Effector memory CD4-positive, alpha-beta T cell (primary cell): ENCODE measurements around the gene SLC34A3.
"Not testable (repeated sequence)": the region's sequence is repeated elsewhere in the genome, so short reads cannot be mapped to it uniquely, and the experiment has no call there.

Source experiments
- DNase-seq, 3 donors: peaks; one replicate each; pipeline ENCODE4 v3.0.0-alpha.2; 2020
- H3K27ac ChIP-seq: 2 replicates; pipeline ENCODE4 v1.7.0; 2013; ENCODE audit warnings: mild to moderate bottlenecking, low read length, moderate library complexity; ENCODE audit not compliant: insufficient read depth, poor library complexity, severe bottlenecking
- H3K27me3 ChIP-seq: replicated peaks from 2 replicates; pipeline ENCODE4 v1.7.0; 2013; ENCODE audit warnings: mild to moderate bottlenecking, low read length; ENCODE audit not compliant: insufficient read depth, control insufficient read depth, poor library complexity, severe bottlenecking
- H3K36me3 ChIP-seq: 2 replicates; pipeline ENCODE4 v1.7.0; 2013; ENCODE audit warnings: mild to moderate bottlenecking, low read length, moderate library complexity; ENCODE audit not compliant: control insufficient read depth, insufficient read depth
- H3K4me1 ChIP-seq: 2 replicates; pipeline ENCODE4 v1.7.0; 2013; ENCODE audit warnings: low read length, mild to moderate bottlenecking; ENCODE audit not compliant: control insufficient read depth, insufficient read depth, poor library complexity, severe bottlenecking
- H3K4me3 ChIP-seq: 2 replicates; pipeline ENCODE4 v1.7.0; 2013; ENCODE audit warnings: low read length, low read depth, mild to moderate bottlenecking; ENCODE audit not compliant: insufficient read depth, poor library complexity, severe bottlenecking
- H3K9me3 ChIP-seq: 2 replicates; pipeline ENCODE4 v1.7.0; 2013; ENCODE audit warnings: mild to moderate bottlenecking, low read length, moderate library complexity; ENCODE audit not compliant: control insufficient read depth

The SLC34A3 gene

DNA sequence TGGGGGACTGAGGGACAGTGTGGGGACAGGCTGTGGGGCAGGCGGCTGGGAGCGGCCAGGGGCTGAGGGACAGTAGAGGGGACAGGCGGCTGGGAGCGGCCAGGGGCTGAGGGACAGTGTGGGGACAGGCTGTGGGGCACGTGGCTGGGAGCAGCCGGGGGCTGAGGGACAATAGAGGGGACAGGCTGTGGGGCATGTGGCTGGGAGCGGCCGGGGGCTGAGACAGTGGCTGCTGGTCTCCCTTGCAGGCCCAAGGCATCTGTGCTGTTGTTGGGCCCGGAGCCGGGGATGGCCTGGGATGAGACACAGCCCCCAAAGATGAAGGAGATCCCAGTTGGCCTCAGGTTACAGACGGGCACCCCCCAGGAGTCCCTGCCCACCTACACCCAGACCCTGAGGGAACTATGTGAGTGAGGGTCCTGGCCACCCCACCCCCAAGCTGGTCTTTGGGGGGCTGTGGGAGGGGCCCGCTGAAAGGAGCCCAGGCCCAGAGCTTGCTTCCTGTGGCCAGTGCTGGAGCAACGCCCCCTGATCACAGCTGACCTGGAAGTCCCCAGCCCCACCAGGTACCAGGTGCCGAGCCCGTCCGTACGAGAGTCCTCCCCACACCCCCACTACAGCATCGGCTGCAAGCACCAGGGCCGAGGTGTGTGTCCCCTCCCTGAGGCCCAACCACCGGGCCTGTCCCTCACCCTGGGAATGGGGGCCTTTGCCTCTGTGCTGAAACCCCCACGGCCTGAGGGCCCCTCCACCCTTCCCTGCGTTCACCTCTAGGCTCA is 21.0 kb downstream of the SLC34A3 start:
- Histone ChIP-seq H3K27me3 (no peaks in the 10 kb centered on the region), H3K36me3 (peaks cover 2% of the 10 kb centered on the region), H3K27ac (no peak overlapping the region), H3K9me3 (no peaks in the 10 kb centered on the region), H3K4me1 (peaks cover 19% of the 10 kb centered on the region), H3K4me3 (no peak overlapping the region)
- no peak for DNase-seq

DNA sequence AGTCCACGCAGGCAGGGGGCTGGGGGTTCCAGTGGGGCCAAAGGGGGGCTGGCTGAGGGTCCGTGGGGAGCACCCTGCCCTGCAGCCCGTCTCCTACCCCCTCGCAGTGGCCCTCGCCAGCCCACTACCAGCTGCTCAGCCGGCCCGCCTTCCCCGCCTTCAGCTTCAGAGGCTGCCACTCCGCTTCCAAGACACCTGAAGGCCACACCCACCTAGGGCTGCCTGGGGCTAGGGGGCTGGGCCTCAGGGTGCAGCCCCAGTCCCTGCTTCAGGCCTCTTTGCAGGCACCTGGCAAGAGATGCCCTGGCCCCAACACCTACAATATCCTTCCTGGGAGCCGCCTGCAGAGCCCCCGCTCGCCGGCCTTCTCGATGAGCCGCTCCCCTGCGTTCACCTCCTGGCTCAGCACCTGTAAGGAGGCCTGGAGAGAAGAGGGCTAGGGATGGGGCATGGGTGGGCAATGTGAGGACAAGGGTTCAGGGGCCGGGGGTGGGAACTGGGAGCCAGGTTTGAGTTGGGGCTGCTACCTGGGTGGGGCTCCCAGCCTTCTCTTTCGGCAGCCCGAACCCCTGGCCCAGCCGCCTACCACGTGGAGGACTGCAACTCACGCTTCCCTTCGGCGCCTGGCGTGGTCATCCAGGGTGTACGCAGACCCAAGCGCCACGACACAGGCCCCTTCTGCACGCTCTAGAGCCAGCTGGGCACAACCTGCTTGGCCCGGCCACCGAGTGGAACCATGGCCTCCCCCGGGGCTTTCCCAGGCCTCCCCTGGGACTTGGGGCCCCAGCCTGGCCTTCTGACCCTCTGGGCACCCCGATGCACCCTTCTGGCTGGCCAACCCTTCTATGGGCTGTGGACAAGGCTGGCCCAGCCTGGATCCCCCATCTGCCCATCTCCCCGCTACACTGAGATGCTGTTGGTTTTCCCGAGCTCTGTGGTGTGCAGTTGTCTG is 22.1 kb downstream of the SLC34A3 start:
- H3K9me3 ChIP-seq: no peaks in the 10 kb centered on the region
- no peak overlapping the region for H3K27ac ChIP-seq
- no peak overlapping the region for H3K4me3 ChIP-seq
- DNase-seq: no peak
- no peaks in the 10 kb centered on the region for H3K27me3 ChIP-seq
- H3K36me3 ChIP-seq: peaks cover 5% of the 10 kb centered on the region
- peaks cover 21% of the 10 kb centered on the region for H3K4me1 ChIP-seq

DNA sequence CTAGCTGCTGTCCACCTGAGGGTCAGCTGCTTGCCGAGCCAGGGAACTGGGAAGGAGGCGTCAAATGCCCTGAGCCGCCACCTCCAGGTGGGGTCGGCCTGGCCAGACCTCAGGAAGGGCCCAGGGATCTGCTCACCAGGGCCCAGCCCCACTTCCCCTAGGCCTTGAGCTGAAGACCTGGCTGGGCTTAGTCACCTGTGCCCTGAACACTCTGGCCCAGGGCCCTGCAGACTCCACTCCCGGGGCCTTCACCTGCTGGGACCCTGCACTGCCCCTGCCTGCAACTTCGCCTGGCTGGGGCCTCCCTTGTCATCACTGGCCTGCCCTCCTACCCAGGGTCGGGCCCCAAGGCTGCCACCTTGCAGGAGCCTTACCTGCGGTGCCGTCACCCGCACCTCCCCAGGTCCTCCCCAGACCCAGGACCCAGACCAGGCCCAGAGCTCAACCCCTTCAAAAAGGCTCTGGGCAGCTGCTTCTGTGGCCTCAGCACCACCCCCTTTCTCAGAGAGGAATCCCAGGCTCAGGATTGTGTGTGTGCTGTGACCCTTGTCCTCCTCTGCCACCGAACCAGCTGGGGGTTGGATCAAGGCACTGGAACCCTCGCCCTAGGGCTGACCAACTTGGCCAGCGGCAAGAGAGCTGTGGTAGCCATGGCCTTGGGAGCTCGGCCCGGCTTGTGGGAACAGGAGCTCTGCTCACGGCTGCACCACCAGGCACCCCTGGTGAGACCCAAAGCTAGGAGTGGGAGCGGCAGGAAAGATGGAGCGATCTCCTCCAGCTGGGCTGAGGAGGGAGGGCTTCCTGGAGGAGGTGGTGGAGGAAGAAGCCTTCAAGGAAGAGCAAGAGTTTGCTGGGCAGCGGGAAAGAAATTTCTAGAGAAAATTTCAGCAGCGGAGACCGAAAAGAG is 23.3 kb downstream of the SLC34A3 start:
- Histone ChIP-seq H3K4me3 (peak overlapping the region; percentile 85), H3K27ac (no peak overlapping the region), H3K36me3 (peaks cover 8% of the 10 kb centered on the region), H3K4me1 (peaks cover 21% of the 10 kb centered on the region), H3K27me3 (no peaks in the 10 kb centered on the region), H3K9me3 (no peaks in the 10 kb centered on the region)
- DNase-seq: no peak

DNA sequence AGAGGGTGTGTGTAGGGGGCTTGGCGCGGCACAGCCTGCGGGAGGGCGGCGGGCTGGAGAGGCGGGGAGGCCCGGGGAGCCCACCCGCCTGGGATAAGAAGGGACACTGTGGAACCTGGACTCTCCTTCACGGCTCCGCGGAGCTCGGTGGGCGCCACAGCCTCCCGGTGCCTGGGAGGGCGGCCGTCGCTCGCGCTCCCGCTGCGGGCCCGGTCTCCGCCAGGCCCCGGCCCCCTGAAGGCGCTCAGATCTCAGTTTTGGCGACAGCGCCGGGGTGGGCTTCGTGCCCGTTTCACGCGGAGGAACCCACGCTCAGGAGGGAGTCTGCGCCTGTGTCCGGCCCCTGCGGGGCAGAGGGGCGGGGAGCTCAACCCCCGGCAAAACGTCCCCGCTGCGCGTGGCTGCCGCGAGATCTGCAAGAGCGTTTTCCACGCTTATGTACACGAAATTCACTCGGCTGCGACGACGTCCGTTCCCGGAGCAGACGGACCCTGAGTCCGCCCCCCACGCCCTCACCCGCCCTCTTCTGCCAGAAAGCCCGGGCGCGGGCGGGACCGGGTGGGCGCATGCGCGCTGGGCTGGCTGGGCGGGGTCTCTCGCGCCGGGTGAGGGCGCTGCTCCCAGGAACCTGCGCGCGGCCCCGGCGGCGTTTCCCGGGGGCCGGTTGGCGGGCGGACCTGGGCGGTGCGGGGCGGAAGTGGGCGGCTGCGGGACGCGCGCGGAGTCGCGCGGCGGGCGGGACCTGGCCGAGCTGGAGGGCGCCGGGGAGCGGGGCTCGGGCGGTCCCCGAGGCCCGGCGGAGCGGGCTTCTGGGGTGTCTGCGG is 24.1 kb downstream of the SLC34A3 start, which contains the start of gene NELFB:
Gene NELFB, plus strand, starts transcription at position 704 of the 824 bp plus-strand sequence.
- Histone ChIP-seq H3K4me1 (peaks cover 21% of the 10 kb centered on the region), H3K36me3 (peaks cover 12% of the 10 kb centered on the region), H3K27me3 (no peaks in the 10 kb centered on the region), H3K27ac (peak within 1 kb of the TSS; percentile 69), H3K4me3 (peak within 1 kb of the TSS; percentile 85), H3K9me3 (no peaks in the 10 kb centered on the region)
- peak; percentile 90 to 94 (median 93) for DNase-seq

DNA sequence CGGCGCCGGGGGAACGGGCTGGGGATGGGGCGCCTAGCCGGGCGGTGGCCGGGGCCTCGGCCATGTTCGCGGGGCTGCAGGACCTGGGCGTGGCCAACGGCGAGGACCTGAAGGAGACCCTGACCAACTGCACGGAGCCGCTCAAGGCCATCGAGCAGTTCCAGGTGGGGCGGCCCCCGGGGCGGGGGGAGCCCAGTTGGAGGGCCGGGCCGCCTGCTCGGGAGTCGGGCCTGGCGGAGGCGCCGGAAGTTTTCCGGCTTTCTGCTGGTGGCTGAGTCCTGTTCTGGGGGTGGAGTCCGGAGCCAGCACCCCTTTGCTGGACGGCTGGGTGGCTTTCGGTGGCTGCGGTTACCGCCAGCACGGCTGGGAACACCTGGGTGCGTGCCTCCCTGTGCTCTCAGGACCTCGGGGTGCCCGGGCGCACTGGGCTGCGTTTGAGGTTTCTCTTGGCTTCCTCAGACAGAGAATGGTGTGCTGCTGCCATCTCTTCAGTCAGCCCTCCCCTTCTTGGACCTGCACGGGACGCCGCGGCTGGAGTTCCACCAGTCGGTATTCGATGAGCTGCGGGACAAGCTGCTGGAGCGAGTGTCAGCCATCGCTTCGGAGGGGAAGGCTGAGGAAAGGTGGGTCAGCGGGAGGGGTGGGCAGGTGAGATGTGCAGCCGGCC is 24.9 kb downstream of the SLC34A3 start:
- Histone ChIP-seq H3K4me3 (peak overlapping the region; percentile 80), H3K36me3 (peaks cover 12% of the 10 kb centered on the region), H3K4me1 (peaks cover 21% of the 10 kb centered on the region), H3K9me3 (no peaks in the 10 kb centered on the region), H3K27ac (peak overlapping the region; percentile 69), H3K27me3 (no peaks in the 10 kb centered on the region)
- no peak for DNase-seq

DNA sequence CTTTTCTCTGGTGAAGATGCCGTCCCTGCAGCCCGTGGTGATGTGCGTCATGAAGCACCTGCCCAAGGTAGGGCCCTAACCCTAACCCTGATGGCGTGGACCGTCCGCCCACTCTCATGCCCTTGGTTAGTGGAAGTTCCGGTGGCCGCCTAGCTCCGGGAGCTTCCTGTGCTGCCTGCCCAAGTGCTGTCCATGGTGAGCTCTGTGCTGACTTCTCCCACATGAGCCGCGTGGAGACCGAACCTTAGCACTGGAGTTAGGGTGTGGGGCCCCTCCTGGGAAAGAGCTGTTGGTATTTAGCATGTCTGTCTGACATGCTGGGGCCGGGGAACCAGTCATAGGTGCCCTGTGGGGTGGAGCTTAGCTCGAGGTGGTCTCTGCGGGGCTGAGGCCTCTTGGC is 25.7 kb downstream of the SLC34A3 start:
- Histone ChIP-seq H3K36me3 (peaks cover 12% of the 10 kb centered on the region), H3K27me3 (no peaks in the 10 kb centered on the region), H3K27ac (no peak overlapping the region), H3K4me1 (peaks cover 21% of the 10 kb centered on the region), H3K9me3 (no peaks in the 10 kb centered on the region), H3K4me3 (peak overlapping the region; percentile 80)
- DNase-seq: no peak

DNA sequence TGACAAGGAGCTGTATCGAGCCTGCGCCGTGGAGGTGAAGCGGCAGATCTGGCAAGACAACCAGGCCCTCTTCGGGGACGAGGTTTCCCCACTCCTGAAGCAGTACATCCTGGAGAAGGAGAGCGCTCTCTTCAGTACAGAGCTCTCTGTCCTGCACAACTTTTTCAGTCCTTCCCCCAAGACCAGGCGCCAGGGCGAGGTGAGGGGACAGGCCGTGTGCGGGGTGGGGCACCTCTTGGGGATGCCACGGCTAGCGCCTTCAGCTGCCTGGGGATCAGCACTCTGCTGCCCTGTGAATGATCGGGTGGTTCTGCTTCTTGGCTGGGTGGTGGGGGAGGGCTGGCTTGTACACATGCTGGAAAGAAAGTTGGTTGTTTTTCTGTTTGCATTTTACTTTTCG is 26.2 kb downstream of the SLC34A3 start:
- H3K36me3 ChIP-seq: peaks cover 12% of the 10 kb centered on the region
- no peak overlapping the region for H3K27ac ChIP-seq
- H3K4me1 ChIP-seq: peaks cover 21% of the 10 kb centered on the region
- no peaks in the 10 kb centered on the region for H3K9me3 ChIP-seq
- H3K27me3 ChIP-seq: no peaks in the 10 kb centered on the region
- DNase-seq: no peak
- no peak overlapping the region for H3K4me3 ChIP-seq

DNA sequence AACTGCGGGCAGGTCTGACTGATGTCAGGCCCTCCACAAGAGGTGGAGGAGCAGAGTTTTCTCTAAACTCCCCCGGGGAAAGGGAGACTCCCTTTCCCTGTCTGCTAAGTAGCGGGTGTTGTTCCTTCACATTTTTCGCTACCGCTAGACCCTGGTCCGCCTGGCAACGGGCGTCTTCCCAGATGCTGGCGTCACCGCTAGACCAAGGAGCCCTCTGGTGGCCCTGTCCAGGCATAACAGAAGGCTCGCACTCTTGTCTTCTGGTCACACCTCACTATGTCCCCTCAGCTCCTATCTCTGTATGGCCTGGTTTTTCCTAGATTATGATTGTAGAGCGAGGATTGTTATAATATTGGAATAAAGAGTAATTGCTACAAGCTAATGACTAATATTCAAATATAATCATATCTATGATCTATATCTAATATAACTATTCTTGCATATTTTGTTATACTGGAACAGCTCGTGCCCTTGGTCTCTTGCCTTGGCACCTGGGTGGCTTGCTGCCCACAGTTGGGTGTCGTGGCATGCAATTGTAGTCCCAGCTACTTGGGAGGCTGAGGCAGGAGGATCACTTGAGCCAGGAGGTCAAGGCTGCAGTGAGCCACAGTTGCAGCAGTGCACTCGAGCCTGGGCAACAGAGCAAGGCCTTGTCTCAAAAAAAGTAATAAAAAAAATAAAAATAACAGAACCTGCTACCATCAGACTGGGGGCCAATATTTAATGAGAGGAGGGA is 31.6 kb downstream of the SLC34A3 start:
- H3K4me3 ChIP-seq, H3K4me1 ChIP-seq, H3K27ac ChIP-seq, DNase-seq, H3K27me3 ChIP-seq, H3K9me3 ChIP-seq: not testable (repeated sequence)
- H3K36me3 ChIP-seq: peaks cover 41% of the 10 kb centered on the region
